MM.1S (cell line): ENCODE data around the gene DCUN1D1.
A peak's percentile ranks its signal among the peaks of the same experiment; 100 is the strongest.

ENCODE experiments used
- DNase-seq: peaks from one replicate; pipeline ENCODE4 v3.0.0-alpha.2; 2015
- H2AFZ ChIP-seq: fragments of 300-600 bp; sonication (generic); 2 replicates; pipeline ENCODE4 v1.6.0; 2016; ENCODE audit warnings: antibody characterized with exemption, low read length
- H3F3A ChIP-seq: fragments of 300-600 bp; sonication (generic); 2 replicates; pipeline ENCODE4 v1.6.1; 2016; ENCODE audit warnings: mild to moderate bottlenecking, antibody characterized with exemption, low read length, moderate library complexity, mixed read lengths; ENCODE audit not compliant: insufficient read depth
- H3K27ac ChIP-seq: fragments of 300-600 bp; sonication (generic); 2 replicates; pipeline ENCODE4 v1.5.1; 2016; ENCODE audit warnings: mild to moderate bottlenecking, low read length
- H3K27me3 ChIP-seq: fragments of 300-600 bp; sonication (generic); replicated peaks from 2 replicates; pipeline ENCODE4 v1.6.0; 2016; ENCODE audit warnings: low read length; ENCODE audit not compliant: insufficient read depth
- H3K36me3 ChIP-seq: fragments of 300-600 bp; sonication (generic); replicated peaks from 2 replicates; pipeline ENCODE4 v1.6.1; 2016; ENCODE audit warnings: mild to moderate bottlenecking, low read length, mixed read lengths; ENCODE audit not compliant: insufficient read depth
- H3K4me1 ChIP-seq: fragments of 300-600 bp; sonication (generic); 2 replicates; pipeline ENCODE4 v1.6.1; 2016; ENCODE audit warnings: low read length, mixed read lengths
- H3K4me2 ChIP-seq: fragments of 300-600 bp; sonication (generic); 2 replicates; pipeline ENCODE4 v1.6.0; 2016; ENCODE audit warnings: low read depth, low read length
- H3K4me3 ChIP-seq: fragments of 300-600 bp; sonication (generic); 2 replicates; pipeline ENCODE4 v1.5.1; 2016; ENCODE audit warnings: low read length, mixed read lengths
- H3K79me2 ChIP-seq: fragments of 300-600 bp; sonication (generic); 2 replicates; pipeline ENCODE4 v1.6.1; 2016; ENCODE audit warnings: mixed run types, low read length, mixed read lengths
- H3K9ac ChIP-seq: fragments of 300-600 bp; sonication (generic); 2 replicates; pipeline ENCODE4 v1.6.1; 2016; ENCODE audit warnings: low read length, mixed read lengths
- H3K9me2 ChIP-seq: fragments of 300-600 bp; sonication (generic); replicated peaks from 2 replicates; pipeline ENCODE4 v1.6.1; 2016; ENCODE audit warnings: mild to moderate bottlenecking, low read length, mixed read lengths; ENCODE audit not compliant: insufficient read depth
- H3K9me3 ChIP-seq: fragments of 300-600 bp; sonication (generic); replicated peaks from 2 replicates; pipeline ENCODE4 v1.6.1; 2016; ENCODE audit warnings: mild to moderate bottlenecking, low read length, mixed read lengths; ENCODE audit not compliant: insufficient read depth
- H4K20me1 ChIP-seq: fragments of 300-600 bp; sonication (generic); 2 replicates; pipeline ENCODE4 v1.6.1; 2016; ENCODE audit warnings: mild to moderate bottlenecking, low read length, moderate library complexity, mixed read lengths; ENCODE audit not compliant: insufficient read depth
- EZH2 ChIP-seq: fragments of 300-600 bp; sonication (generic); optimal IDR thresholded peaks from 2 replicates; pipeline ENCODE3; 2017; ENCODE audit warnings: low read depth, mild to moderate bottlenecking, antibody characterized with exemption, low read length, mixed read lengths
- EZH2phosphoT487 ChIP-seq: fragments of 300-600 bp; sonication (generic); IDR thresholded peaks from 2 replicates; pipeline ENCODE4 v1.6.1; 2018; ENCODE audit warnings: antibody characterized with exemption, low read length
- TF ChIP-seq, protein P1 (sequence below): fragments of 300-600 bp; sonication (generic); IDR thresholded peaks from 2 replicates; pipeline ENCODE4 v1.5.1; 2016; ENCODE audit warnings: antibody characterized with exemption, low read length, mixed read lengths

DCUN1D1 gene

DNA sequence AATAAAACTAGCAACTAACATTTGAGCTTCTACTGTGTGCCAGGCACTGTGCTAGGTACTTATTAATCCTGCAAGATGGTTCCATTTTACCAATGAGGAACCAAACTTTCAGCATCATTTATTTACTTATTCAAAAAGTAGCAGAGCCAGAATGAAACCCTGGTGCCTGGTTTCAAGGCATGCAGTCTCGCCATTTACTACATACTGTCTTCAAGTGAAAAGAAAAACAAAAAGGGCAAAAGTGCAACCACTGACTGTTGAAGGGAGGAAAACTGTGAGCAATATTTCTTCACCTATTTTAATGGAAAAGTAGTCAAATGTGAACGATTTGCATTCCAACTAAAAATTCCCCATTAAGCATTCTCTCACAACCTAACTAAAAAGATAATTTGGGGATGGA lies 8.7 kb downstream of the DCUN1D1 start:
- DNase-seq, result peak; percentile 38
- Histone ChIP-seq H3K4me1 (peaks cover 5% of the 10 kb centered on the region; the same call in 1 of the 2 replicates), H3K9ac (no peak overlapping the region), H3K36me3 (no peaks in the 10 kb centered on the region), H3K27ac (no peak overlapping the region), H3K9me3 (no peaks in the 10 kb centered on the region), H3K4me2 (no peak overlapping the region), H3K27me3 (no peaks in the 10 kb centered on the region), H4K20me1 (0 out of 2 replicates have a peak, but pooled peaks cover 4% of the 10 kb centered on the region), H3F3A (no peaks in the 10 kb centered on the region), H2AFZ (no peak overlapping the region), H3K9me2 (no peaks in the 10 kb centered on the region), H3K4me3 (no peak overlapping the region), H3K79me2 (peaks cover 95% of the 10 kb centered on the region)
- TF ChIP-seq, protein P1, sequence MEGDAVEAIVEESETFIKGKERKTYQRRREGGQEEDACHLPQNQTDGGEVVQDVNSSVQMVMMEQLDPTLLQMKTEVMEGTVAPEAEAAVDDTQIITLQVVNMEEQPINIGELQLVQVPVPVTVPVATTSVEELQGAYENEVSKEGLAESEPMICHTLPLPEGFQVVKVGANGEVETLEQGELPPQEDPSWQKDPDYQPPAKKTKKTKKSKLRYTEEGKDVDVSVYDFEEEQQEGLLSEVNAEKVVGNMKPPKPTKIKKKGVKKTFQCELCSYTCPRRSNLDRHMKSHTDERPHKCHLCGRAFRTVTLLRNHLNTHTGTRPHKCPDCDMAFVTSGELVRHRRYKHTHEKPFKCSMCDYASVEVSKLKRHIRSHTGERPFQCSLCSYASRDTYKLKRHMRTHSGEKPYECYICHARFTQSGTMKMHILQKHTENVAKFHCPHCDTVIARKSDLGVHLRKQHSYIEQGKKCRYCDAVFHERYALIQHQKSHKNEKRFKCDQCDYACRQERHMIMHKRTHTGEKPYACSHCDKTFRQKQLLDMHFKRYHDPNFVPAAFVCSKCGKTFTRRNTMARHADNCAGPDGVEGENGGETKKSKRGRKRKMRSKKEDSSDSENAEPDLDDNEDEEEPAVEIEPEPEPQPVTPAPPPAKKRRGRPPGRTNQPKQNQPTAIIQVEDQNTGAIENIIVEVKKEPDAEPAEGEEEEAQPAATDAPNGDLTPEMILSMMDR, result no peak
- TF ChIP-seq EZH2, result no peak
- no peak for TF ChIP-seq EZH2phosphoT487

DNA sequence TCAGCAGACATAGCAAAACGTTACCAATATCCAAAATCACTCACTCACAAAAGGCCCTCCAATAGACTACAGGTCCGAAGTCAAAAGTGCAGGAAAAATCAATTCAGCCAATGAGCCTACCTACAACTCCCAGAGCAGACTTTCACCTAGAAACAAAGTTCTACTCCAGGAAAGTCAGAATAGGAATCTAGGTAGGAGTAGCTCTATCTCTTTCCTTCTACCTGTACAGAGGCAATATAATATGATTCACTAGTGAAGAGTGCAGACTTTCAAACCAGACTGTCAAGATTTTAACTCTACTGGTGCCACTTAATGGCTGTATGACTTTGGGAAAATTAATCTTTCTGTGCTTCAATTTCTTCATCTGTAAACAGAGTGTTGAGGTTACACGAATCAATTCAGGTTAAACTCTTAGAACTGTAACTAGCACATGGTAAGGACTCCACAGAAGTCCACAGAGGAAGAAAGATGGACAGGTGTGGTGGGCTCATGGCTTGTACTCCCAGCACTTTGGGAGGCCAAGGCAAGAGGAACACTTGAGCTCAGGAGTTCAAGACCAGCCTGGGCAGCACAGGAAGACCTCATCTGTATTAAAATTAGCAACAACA lies 9.4 kb downstream of the DCUN1D1 start:
- H3F3A ChIP-seq, result no peaks in the 10 kb centered on the region
- H4K20me1 ChIP-seq, result 0 out of 2 replicates have a peak, but pooled peaks cover 4% of the 10 kb centered on the region
- H3K27me3 ChIP-seq, result no peaks in the 10 kb centered on the region
- H3K4me3 ChIP-seq, result no peak overlapping the region
- no peak overlapping the region for H3K4me2 ChIP-seq
- TF ChIP-seq, protein P1, result no peak
- no peak for TF ChIP-seq EZH2phosphoT487
- no peak for DNase-seq
- H3K27ac ChIP-seq, result no peak overlapping the region
- peaks cover 95% of the 10 kb centered on the region for H3K79me2 ChIP-seq
- H3K9me2 ChIP-seq, result no peaks in the 10 kb centered on the region
- H2AFZ ChIP-seq, result no peak overlapping the region
- no peaks in the 10 kb centered on the region for H3K9me3 ChIP-seq
- peaks cover 5% of the 10 kb centered on the region; the same call in 1 of the 2 replicates for H3K4me1 ChIP-seq
- no peaks in the 10 kb centered on the region for H3K36me3 ChIP-seq
- no peak overlapping the region for H3K9ac ChIP-seq

DNA sequence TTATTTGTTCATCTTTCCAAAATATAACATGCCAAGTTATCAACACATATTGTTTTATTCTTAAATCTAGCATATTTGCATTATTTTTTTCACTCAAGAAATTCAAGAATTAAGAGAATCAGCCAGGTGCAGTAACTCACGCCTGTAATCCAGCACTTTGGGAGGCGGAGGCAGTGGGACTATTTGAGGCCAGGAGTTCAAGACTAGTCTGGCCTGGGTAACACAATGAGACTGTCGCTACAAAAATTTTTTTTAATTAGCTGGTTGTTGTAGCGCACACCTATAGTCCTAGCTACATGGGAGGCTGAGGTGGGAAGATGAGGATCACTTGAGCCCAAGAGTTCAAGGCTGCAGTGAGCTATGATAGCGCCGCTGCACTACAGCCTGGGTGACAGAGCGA lies 10.5 kb downstream of the DCUN1D1 start:
- no peak overlapping the region for H3K4me3 ChIP-seq
- H3K36me3 ChIP-seq, result no peaks in the 10 kb centered on the region
- no peak for DNase-seq
- no peak overlapping the region for H3K4me2 ChIP-seq
- no peaks in the 10 kb centered on the region for H3F3A ChIP-seq
- H3K9ac ChIP-seq, result no peak overlapping the region
- H3K27me3 ChIP-seq, result no peaks in the 10 kb centered on the region
- no peaks in the 10 kb centered on the region for H3K9me3 ChIP-seq
- H3K4me1 ChIP-seq, result peaks cover 5% of the 10 kb centered on the region; the same call in 1 of the 2 replicates
- H3K79me2 ChIP-seq, result peaks cover 94% of the 10 kb centered on the region
- no peaks in the 10 kb centered on the region for H3K9me2 ChIP-seq
- peaks cover 4% of the 10 kb centered on the region; the same call in 1 of the 2 replicates for H4K20me1 ChIP-seq
- H2AFZ ChIP-seq, result no peak overlapping the region
- H3K27ac ChIP-seq, result no peak overlapping the region
- TF ChIP-seq EZH2phosphoT487 (no peak), EZH2 (no peak)
- TF ChIP-seq, protein P1, result no peak
